Measurements from ENCODE around the gene IGF1R.

IGF1R gene

DNA sequence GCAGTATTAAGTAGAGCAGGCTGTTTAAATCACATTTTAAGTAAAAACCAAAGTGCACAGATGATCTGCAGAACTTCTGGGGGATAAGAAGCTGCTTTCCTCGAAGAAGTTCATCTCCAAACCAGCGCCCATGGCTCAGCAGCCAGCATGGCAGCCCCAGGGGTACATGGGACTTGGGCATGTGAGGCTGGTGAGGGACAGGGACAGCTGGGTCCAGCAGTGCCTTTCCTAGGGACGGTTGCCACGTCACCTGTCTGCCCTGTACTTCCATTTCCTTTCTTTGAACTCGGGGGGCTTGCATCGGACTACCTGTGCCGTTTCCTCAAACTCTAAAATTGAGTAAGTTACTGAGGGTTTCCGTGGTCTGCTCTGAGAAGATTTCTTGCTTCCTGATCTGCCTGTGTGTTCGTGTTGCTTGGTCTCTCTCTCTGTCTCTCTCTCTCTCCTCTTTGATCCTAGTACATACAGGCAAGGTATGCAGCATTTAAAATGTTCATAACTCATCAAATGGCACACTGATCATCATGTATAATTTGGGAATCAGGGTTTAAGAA, 67.6 kb downstream of the IGF1R start:
- no peaks in the 10 kb centered on the region for H3K36me3 ChIP-seq (ENCODE audit: control insufficient read depth, insufficient read depth, low read length)
- no peak for DNase-seq
- no peaks in the 10 kb centered on the region for H3K9me3 ChIP-seq (ENCODE audit: control insufficient read depth, low read length)
- H3K4me1 ChIP-seq (ENCODE audit: control insufficient read depth, insufficient read depth, low read length, poor library complexity, severe bottlenecking): peaks cover 12% of the 10 kb centered on the region
- no peak overlapping the region for H3K4me3 ChIP-seq (ENCODE audit: insufficient read depth, low read depth, low read length, poor library complexity, severe bottlenecking)
- no peak overlapping the region for H3K27ac ChIP-seq (ENCODE audit: insufficient read depth, low read length, poor library complexity, severe bottlenecking)
- no peaks in the 10 kb centered on the region for H3K27me3 ChIP-seq (replicated peaks; ENCODE audit: control insufficient read depth, insufficient read depth, low read length, poor library complexity, severe bottlenecking)

DNA sequence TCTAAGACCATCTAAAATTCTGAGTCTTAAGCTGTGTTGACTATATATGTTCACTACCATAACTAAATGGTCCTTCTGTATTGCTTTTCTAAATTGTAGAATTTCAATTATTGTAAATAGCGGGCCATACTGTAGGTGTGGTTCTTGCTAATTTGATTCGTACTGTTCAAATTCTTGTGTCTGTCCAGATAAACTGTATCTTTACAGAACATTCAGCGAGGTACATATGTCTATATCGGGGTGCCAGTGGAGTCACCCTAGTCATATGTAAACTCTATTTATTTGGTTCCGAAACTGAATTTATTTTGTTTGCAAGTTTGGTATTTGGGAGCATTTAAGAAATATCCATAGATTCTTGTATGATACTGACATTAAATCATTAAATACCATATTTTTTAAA, 69.0 kb downstream of the IGF1R start:
- no peak overlapping the region for H3K27ac ChIP-seq (ENCODE audit: insufficient read depth, low read length, poor library complexity, severe bottlenecking)
- DNase-seq: no peak
- peaks cover 12% of the 10 kb centered on the region for H3K4me1 ChIP-seq (ENCODE audit: control insufficient read depth, insufficient read depth, low read length, poor library complexity, severe bottlenecking)
- no peaks in the 10 kb centered on the region for H3K27me3 ChIP-seq (replicated peaks; ENCODE audit: control insufficient read depth, insufficient read depth, low read length, poor library complexity, severe bottlenecking)
- H3K36me3 ChIP-seq (ENCODE audit: control insufficient read depth, insufficient read depth, low read length): no peaks in the 10 kb centered on the region
- H3K4me3 ChIP-seq (ENCODE audit: insufficient read depth, low read depth, low read length, poor library complexity, severe bottlenecking): no peak overlapping the region
- no peaks in the 10 kb centered on the region for H3K9me3 ChIP-seq (ENCODE audit: control insufficient read depth, low read length)

GRCh38 chr15:98717942-98718341, 69.6 kb downstream of the IGF1R start:
- H3K27me3 ChIP-seq (replicated peaks; ENCODE audit: control insufficient read depth, insufficient read depth, low read length, poor library complexity, severe bottlenecking): no peaks in the 10 kb centered on the region
- H3K36me3 ChIP-seq (ENCODE audit: control insufficient read depth, insufficient read depth, low read length): no peaks in the 10 kb centered on the region
- no peak overlapping the region for H3K4me3 ChIP-seq (ENCODE audit: insufficient read depth, low read depth, low read length, poor library complexity, severe bottlenecking)
- H3K4me1 ChIP-seq (ENCODE audit: control insufficient read depth, insufficient read depth, low read length, poor library complexity, severe bottlenecking): peaks cover 12% of the 10 kb centered on the region
- no peak for DNase-seq
- H3K27ac ChIP-seq (ENCODE audit: insufficient read depth, low read length, poor library complexity, severe bottlenecking): no peak overlapping the region
- no peaks in the 10 kb centered on the region for H3K9me3 ChIP-seq (ENCODE audit: control insufficient read depth, low read length)

- Histone ChIP-seq H3K36me3 (ENCODE audit: control insufficient read depth, insufficient read depth, low read length) (no peaks in the 10 kb centered on the region), H3K27ac (ENCODE audit: insufficient read depth, low read length, poor library complexity, severe bottlenecking) (no peak overlapping the region), H3K4me3 (ENCODE audit: insufficient read depth, low read depth, low read length, poor library complexity, severe bottlenecking) (no peak overlapping the region), H3K27me3 (replicated peaks; ENCODE audit: control insufficient read depth, insufficient read depth, low read length, poor library complexity, severe bottlenecking) (no peaks in the 10 kb centered on the region), H3K9me3 (ENCODE audit: control insufficient read depth, low read length) (no peaks in the 10 kb centered on the region), H3K4me1 (ENCODE audit: control insufficient read depth, insufficient read depth, low read length, poor library complexity, severe bottlenecking) (peaks cover 8% of the 10 kb centered on the region)
- no peak for DNase-seq
Measured at GRCh38 chr15:98718426-98719136, 70.2 kb downstream of the IGF1R start.

GRCh38 chr15:98719137-98719740, 70.9 kb downstream of the IGF1R start:
- no peaks in the 10 kb centered on the region for H3K9me3 ChIP-seq (ENCODE audit: control insufficient read depth, low read length)
- no peak overlapping the region for H3K4me3 ChIP-seq (ENCODE audit: insufficient read depth, low read depth, low read length, poor library complexity, severe bottlenecking)
- H3K27me3 ChIP-seq (replicated peaks; ENCODE audit: control insufficient read depth, insufficient read depth, low read length, poor library complexity, severe bottlenecking): no peaks in the 10 kb centered on the region
- no peak for DNase-seq
- no peaks in the 10 kb centered on the region for H3K36me3 ChIP-seq (ENCODE audit: control insufficient read depth, insufficient read depth, low read length)
- H3K4me1 ChIP-seq (ENCODE audit: control insufficient read depth, insufficient read depth, low read length, poor library complexity, severe bottlenecking): peaks cover 1% of the 10 kb centered on the region
- H3K27ac ChIP-seq (ENCODE audit: insufficient read depth, low read length, poor library complexity, severe bottlenecking): no peak overlapping the region

- Histone ChIP-seq H3K36me3 (ENCODE audit: control insufficient read depth, insufficient read depth, low read length) (no peaks in the 10 kb centered on the region), H3K9me3 (ENCODE audit: control insufficient read depth, low read length) (no peaks in the 10 kb centered on the region), H3K27me3 (replicated peaks; ENCODE audit: control insufficient read depth, insufficient read depth, low read length, poor library complexity, severe bottlenecking) (no peaks in the 10 kb centered on the region), H3K4me1 (ENCODE audit: control insufficient read depth, insufficient read depth, low read length, poor library complexity, severe bottlenecking) (no peaks in the 10 kb centered on the region), H3K4me3 (ENCODE audit: insufficient read depth, low read depth, low read length, poor library complexity, severe bottlenecking) (no peak overlapping the region), H3K27ac (ENCODE audit: insufficient read depth, low read length, poor library complexity, severe bottlenecking) (no peak overlapping the region)
- DNase-seq: no peak
Measured at GRCh38 chr15:98720031-98720430, 71.7 kb downstream of the IGF1R start.

DNA sequence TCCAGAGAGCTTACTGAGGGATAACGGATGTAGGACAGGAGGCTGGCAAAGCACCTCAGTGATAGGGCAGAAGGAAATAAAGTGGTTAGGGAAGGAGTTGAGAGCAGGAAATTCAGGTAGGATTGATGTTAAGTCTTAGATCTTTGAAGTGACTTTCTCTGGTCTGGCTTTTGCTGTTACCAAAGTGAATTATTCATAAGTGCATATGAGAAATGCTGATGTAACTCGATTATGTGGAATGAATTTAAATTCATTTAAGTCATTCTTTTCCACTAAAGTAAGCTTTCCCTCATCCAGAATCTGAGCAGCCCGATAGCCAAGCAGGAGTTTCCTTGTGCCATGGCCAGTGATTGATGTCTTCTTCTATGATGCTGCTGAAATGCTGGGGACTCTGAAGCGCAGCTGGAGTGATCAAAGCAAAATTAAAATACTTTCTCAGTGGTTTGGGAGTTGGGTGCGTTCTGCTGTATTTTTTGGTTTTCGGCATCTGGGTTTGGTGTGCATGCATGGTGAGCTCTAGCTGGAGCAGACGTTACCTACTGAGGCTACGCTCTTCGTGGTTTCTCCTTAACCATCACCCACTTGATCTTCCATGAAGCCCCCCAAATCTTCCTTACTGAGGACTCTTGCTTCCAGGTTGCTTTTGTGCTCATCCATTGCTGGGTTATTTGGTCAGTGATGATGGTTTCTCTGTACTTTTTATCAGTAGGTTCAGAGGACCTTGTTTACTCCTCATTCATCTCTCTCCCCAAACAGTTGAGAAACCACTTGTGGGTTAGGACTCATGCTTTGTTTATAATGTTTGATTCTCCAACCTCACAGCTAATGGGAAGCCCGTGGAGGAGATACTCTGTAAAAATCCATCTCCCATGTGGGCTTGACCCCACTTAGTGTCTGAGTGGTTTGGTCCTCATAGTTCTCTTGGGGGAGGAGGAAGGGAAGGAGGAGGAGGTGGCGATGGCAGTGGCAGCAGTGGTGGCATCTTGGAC, 72.5 kb downstream of the IGF1R start:
- Histone ChIP-seq H3K36me3 (ENCODE audit: control insufficient read depth, insufficient read depth, low read length) (no peaks in the 10 kb centered on the region), H3K27me3 (replicated peaks; ENCODE audit: control insufficient read depth, insufficient read depth, low read length, poor library complexity, severe bottlenecking) (no peaks in the 10 kb centered on the region), H3K27ac (ENCODE audit: insufficient read depth, low read length, poor library complexity, severe bottlenecking) (no peak overlapping the region), H3K4me3 (ENCODE audit: insufficient read depth, low read depth, low read length, poor library complexity, severe bottlenecking) (no peak overlapping the region), H3K9me3 (ENCODE audit: control insufficient read depth, low read length) (no peaks in the 10 kb centered on the region), H3K4me1 (ENCODE audit: control insufficient read depth, insufficient read depth, low read length, poor library complexity, severe bottlenecking) (no peaks in the 10 kb centered on the region)
- no peak for DNase-seq

GRCh38 chr15:98722209-98722608, 73.9 kb downstream of the IGF1R start:
- Histone ChIP-seq H3K4me1 (ENCODE audit: control insufficient read depth, insufficient read depth, low read length, poor library complexity, severe bottlenecking) (no peaks in the 10 kb centered on the region), H3K36me3 (ENCODE audit: control insufficient read depth, insufficient read depth, low read length) (no peaks in the 10 kb centered on the region), H3K9me3 (ENCODE audit: control insufficient read depth, low read length) (no peaks in the 10 kb centered on the region), H3K27ac (ENCODE audit: insufficient read depth, low read length, poor library complexity, severe bottlenecking) (no peak overlapping the region), H3K27me3 (replicated peaks; ENCODE audit: control insufficient read depth, insufficient read depth, low read length, poor library complexity, severe bottlenecking) (no peaks in the 10 kb centered on the region), H3K4me3 (ENCODE audit: insufficient read depth, low read depth, low read length, poor library complexity, severe bottlenecking) (no peak overlapping the region)
- no peak for DNase-seq

DNA sequence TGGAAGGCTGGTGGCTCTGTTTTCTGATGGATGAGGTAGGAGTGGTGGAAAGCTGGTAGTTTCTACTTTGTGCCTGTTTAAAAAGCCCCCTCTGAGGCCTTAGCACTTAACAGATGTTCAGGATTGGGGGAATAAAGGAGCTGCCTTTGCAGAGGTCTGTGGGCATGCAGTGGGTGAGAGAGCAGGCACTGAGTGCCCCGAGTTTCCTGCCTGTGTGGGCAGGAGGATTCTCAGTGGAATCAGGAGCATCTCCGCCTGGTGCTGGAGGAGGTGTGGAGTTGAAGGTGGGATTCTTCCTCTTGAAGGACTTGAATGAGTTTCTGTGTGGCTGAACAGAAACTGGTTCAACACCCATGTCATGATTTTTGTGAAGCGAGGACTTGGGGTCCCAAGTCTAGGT, 74.3 kb downstream of the IGF1R start:
- no peaks in the 10 kb centered on the region for H3K27me3 ChIP-seq (replicated peaks; ENCODE audit: control insufficient read depth, insufficient read depth, low read length, poor library complexity, severe bottlenecking)
- H3K4me3 ChIP-seq (ENCODE audit: insufficient read depth, low read depth, low read length, poor library complexity, severe bottlenecking): no peak overlapping the region
- no peaks in the 10 kb centered on the region for H3K9me3 ChIP-seq (ENCODE audit: control insufficient read depth, low read length)
- H3K36me3 ChIP-seq (ENCODE audit: control insufficient read depth, insufficient read depth, low read length): no peaks in the 10 kb centered on the region
- H3K27ac ChIP-seq (ENCODE audit: insufficient read depth, low read length, poor library complexity, severe bottlenecking): no peak overlapping the region
- DNase-seq: no peak
- no peaks in the 10 kb centered on the region for H3K4me1 ChIP-seq (ENCODE audit: control insufficient read depth, insufficient read depth, low read length, poor library complexity, severe bottlenecking)

All from effector memory CD4-positive, alpha-beta T cell (primary cell).